ENCODE results near the gene CEACAM5.
"Not testable (repeated sequence)": the region's sequence is repeated elsewhere in the genome, so short reads cannot be mapped to it uniquely, and the experiment has no call there.

Gene CEACAM5

GRCh38 chr19:41758846-41759245, 50.4 kb downstream of the CEACAM5 start:
- Histone ChIP-seq H3K4me3 (ENCODE audit: low read length in 2 of 2) (no peak overlapping the region), H3K4me1 (ENCODE audit: control insufficient read depth, insufficient read depth, low read length) (no peaks in the 10 kb centered on the region), H3K36me3 (ENCODE audit: control insufficient read depth in 2 of 2, insufficient read depth in 2 of 2, low read length in 2 of 2) (no peaks in the 10 kb centered on the region), H3K27ac (ENCODE audit: low read length) (no peak overlapping the region), H3K9me3 (ENCODE audit: control insufficient read depth in 2 of 2, low read length in 2 of 2) (no peaks in the 10 kb centered on the region), H3K27me3 (ENCODE audit: control insufficient read depth in 1 of 2, insufficient read depth in 2 of 2, low read length in 2 of 2) (peaks cover 3 to 11% of the 10 kb centered on the region in 2 donors), H3K9ac (ENCODE audit: low read length in 2 of 2) (no peak overlapping the region)

DNA sequence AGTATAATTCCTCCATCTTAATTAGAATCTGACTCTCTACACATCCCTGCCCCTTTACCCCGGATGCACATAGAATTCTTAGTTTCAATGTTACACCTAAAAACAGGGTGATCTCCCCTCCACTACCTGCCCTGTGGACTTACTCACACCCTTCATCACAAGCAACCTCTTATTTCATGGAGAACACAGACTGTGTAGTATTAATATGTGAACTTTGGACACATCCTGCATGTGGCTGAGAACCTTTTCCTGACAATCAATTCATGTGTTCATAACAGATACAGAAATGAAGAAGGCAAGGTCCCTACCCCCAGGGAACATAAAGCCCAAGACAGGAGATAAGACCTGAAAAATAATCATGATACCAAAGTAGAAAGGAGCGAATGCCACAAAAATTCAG, 58.7 kb downstream of the CEACAM5 start:
- no peaks in the 10 kb centered on the region for H3K36me3 ChIP-seq (ENCODE audit: control insufficient read depth in 2 of 2, insufficient read depth in 2 of 2, low read length in 2 of 2)

DNA sequence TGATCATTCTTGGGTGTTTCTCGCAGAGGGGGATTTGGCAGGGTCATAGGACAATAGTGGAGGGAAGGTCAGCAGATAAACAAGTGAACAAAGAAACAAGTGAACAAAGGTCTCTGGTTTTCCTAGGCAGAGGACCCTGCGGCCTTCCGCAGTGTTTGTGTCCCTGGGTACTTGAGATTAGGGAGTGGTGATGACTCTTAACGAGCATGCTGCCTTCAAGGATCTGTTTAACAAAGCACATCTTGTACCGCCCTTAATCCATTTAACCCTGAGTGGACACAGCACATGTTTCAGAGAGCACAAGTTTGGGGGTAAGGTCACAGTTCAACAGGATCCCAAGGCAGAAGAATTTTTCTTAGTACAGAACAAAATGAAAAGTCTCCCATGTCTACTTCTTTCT, 59.7 kb downstream of the CEACAM5 start:
- H3K4me3 ChIP-seq (ENCODE audit: low read length in 2 of 2); H3K4me1 ChIP-seq (ENCODE audit: control insufficient read depth, insufficient read depth, low read length); H3K27me3 ChIP-seq (ENCODE audit: control insufficient read depth in 1 of 2, insufficient read depth in 2 of 2, low read length in 2 of 2); H3K27ac ChIP-seq (ENCODE audit: low read length); H3K9me3 ChIP-seq (ENCODE audit: control insufficient read depth in 2 of 2, low read length in 2 of 2); H3K36me3 ChIP-seq (ENCODE audit: control insufficient read depth in 2 of 2, insufficient read depth in 2 of 2, low read length in 2 of 2); H3K9ac ChIP-seq (ENCODE audit: low read length in 2 of 2): not testable (repeated sequence)

More for the DNA sequence above, 58.7 kb downstream of the CEACAM5 start:
- Histone ChIP-seq H3K27me3 (ENCODE audit: control insufficient read depth in 1 of 2, insufficient read depth in 2 of 2, low read length in 2 of 2) (peaks cover 2 to 4% of the 10 kb centered on the region in 2 donors), H3K9me3 (ENCODE audit: control insufficient read depth in 2 of 2, low read length in 2 of 2) (no peaks in the 10 kb centered on the region), H3K4me3 (ENCODE audit: low read length in 2 of 2) (no peak overlapping the region), H3K9ac (ENCODE audit: low read length in 2 of 2) (no peak overlapping the region), H3K4me1 (ENCODE audit: control insufficient read depth, insufficient read depth, low read length) (no peaks in the 10 kb centered on the region), H3K27ac (ENCODE audit: low read length) (no peak overlapping the region)

DNA sequence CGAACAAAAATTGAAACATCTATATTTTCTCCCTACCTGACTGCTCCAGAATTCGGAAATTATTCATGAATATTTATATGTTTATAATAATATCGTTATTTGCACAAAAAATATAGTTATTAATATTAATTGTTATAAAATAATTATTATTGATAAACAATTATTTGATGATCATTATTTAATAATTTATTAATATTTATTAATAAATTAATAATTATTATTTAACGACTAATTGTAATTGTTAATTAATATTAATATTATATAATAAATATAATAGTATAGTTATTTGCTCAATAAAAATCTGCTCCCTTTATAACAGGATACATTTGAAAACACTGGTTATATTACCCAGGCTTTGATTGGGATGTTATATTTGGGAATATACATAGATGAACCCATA, 61.2 kb downstream of the CEACAM5 start:
- H3K27ac ChIP-seq (ENCODE audit: low read length): no peak overlapping the region
- no peak overlapping the region for H3K9ac ChIP-seq (ENCODE audit: low read length in 2 of 2)
- no peak overlapping the region for H3K4me3 ChIP-seq (ENCODE audit: low read length in 2 of 2)
- no peaks in the 10 kb centered on the region for H3K4me1 ChIP-seq (ENCODE audit: control insufficient read depth, insufficient read depth, low read length)
- no peaks in the 10 kb centered on the region for H3K9me3 ChIP-seq (ENCODE audit: control insufficient read depth in 2 of 2, low read length in 2 of 2)
- no peaks in the 10 kb centered on the region for H3K36me3 ChIP-seq (ENCODE audit: control insufficient read depth in 2 of 2, insufficient read depth in 2 of 2, low read length in 2 of 2)
- H3K27me3 ChIP-seq (ENCODE audit: control insufficient read depth in 1 of 2, insufficient read depth in 2 of 2, low read length in 2 of 2): peaks cover 0 to 5% of the 10 kb centered on the region in 2 donors

DNA sequence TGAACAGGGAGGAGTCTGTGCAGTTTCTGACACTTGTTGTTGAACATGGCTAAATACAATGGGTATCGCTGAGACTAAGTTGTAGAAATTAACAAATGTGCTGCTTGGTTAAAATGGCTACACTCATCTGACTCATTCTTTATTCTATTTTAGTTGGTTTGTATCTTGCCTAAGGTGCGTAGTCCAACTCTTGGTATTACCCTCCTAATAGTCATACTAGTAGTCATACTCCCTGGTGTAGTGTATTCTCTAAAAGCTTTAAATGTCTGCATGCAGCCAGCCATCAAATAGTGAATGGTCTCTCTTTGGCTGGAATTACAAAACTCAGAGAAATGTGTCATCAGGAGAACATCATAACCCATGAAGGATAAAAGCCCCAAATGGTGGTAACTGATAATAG, 63.0 kb downstream of the CEACAM5 start:
- Histone ChIP-seq H3K4me1 (ENCODE audit: control insufficient read depth, insufficient read depth, low read length) (no peaks in the 10 kb centered on the region), H3K36me3 (ENCODE audit: control insufficient read depth in 2 of 2, insufficient read depth in 2 of 2, low read length in 2 of 2) (no peaks in the 10 kb centered on the region), H3K4me3 (ENCODE audit: low read length in 2 of 2) (no peak overlapping the region), H3K9ac (ENCODE audit: low read length in 2 of 2) (no peak overlapping the region), H3K27ac (ENCODE audit: low read length) (no peak overlapping the region), H3K27me3 (ENCODE audit: control insufficient read depth in 1 of 2, insufficient read depth in 2 of 2, low read length in 2 of 2) (peaks cover 0 to 5% of the 10 kb centered on the region in 2 donors), H3K9me3 (ENCODE audit: control insufficient read depth in 2 of 2, low read length in 2 of 2) (no peaks in the 10 kb centered on the region)

- Histone ChIP-seq H3K4me1 (ENCODE audit: control insufficient read depth, insufficient read depth, low read length) (no peaks in the 10 kb centered on the region), H3K9ac (ENCODE audit: low read length in 2 of 2) (no peak overlapping the region), H3K4me3 (ENCODE audit: low read length in 2 of 2) (no peak overlapping the region), H3K36me3 (ENCODE audit: control insufficient read depth in 2 of 2, insufficient read depth in 2 of 2, low read length in 2 of 2) (no peaks in the 10 kb centered on the region), H3K27me3 (ENCODE audit: control insufficient read depth in 1 of 2, insufficient read depth in 2 of 2, low read length in 2 of 2) (peaks cover 0 to 5% of the 10 kb centered on the region in 2 donors), H3K9me3 (ENCODE audit: control insufficient read depth in 2 of 2, low read length in 2 of 2) (no peaks in the 10 kb centered on the region), H3K27ac (ENCODE audit: low read length) (no peak overlapping the region)
Observed at GRCh38 chr19:41774515-41774980, 66.1 kb downstream of the CEACAM5 start.

GRCh38 chr19:41776700-41777099, 68.3 kb downstream of the CEACAM5 start:
- Histone ChIP-seq H3K4me1 (ENCODE audit: control insufficient read depth, insufficient read depth, low read length) (no peaks in the 10 kb centered on the region), H3K9ac (ENCODE audit: low read length in 2 of 2) (no peak overlapping the region), H3K27ac (ENCODE audit: low read length) (no peak overlapping the region), H3K9me3 (ENCODE audit: control insufficient read depth in 2 of 2, low read length in 2 of 2) (no peaks in the 10 kb centered on the region), H3K27me3 (ENCODE audit: control insufficient read depth in 1 of 2, insufficient read depth in 2 of 2, low read length in 2 of 2) (peaks cover 0 to 7% of the 10 kb centered on the region in 2 donors), H3K36me3 (ENCODE audit: control insufficient read depth in 2 of 2, insufficient read depth in 2 of 2, low read length in 2 of 2) (no peaks in the 10 kb centered on the region), H3K4me3 (ENCODE audit: low read length in 2 of 2) (no peak overlapping the region)

Data from stomach smooth muscle (tissue), 2 donors.